Immature natural killer cell (primary cell): ENCODE data around the gene GPRC5C. TPM values are rescaled to one million over a fixed set of nuclear protein-coding genes. Genes with fewer than 3 reads are reported as not detected.

Experiments
- DNase-seq, 3 donors: peaks; one replicate each; pipeline ENCODE4 v3.0.0; 2022; ENCODE audit warnings: mixed read lengths in 1 of 3
- H3K27ac Mint-ChIP-seq, 6 donors: one replicate each; pipeline ENCODE4 v1.8.0; 2020; ENCODE audit warnings: mixed read lengths in 6 of 6, mild to moderate bottlenecking in 5 of 6, inconsistent platforms in 4 of 6, moderate library complexity in 3 of 6
- H3K27me3 Mint-ChIP-seq, 3 donors: one replicate each; pipeline ENCODE4 v1.8.0; 2020 to 2021; ENCODE audit warnings: low read depth in 3 of 3, mild to moderate bottlenecking in 3 of 3, mixed read lengths in 3 of 3, moderate library complexity in 3 of 3, inconsistent platforms in 1 of 3
- H3K36me3 Mint-ChIP-seq, 3 donors: one replicate each; pipeline ENCODE4 v1.8.0; 2020; ENCODE audit warnings: mixed read lengths in 3 of 3, inconsistent platforms in 2 of 3, mild to moderate bottlenecking in 2 of 3
- H3K4me1 Mint-ChIP-seq, 2 donors: one replicate each; pipeline ENCODE4 v1.8.0; 2020; ENCODE audit warnings: inconsistent platforms in 2 of 2, mild to moderate bottlenecking in 2 of 2, mixed read lengths in 2 of 2, moderate library complexity in 1 of 2
- H3K4me3 Mint-ChIP-seq, 5 donors: one replicate each; pipeline ENCODE4 v1.8.0; 2020; ENCODE audit warnings: mild to moderate bottlenecking in 5 of 5, mixed read lengths in 5 of 5, inconsistent platforms in 3 of 5, moderate library complexity in 3 of 5
- H3K9me3 Mint-ChIP-seq, 6 donors: one replicate each; pipeline ENCODE4 v1.8.0; 2020; ENCODE audit warnings: mild to moderate bottlenecking in 6 of 6, mixed read lengths in 6 of 6, inconsistent platforms in 4 of 6, moderate library complexity in 3 of 6
- polyA plus RNA-seq, 3 donors: library from polyadenylated mRNA; unstranded; fragments of 300-500 nt; fragmentation: Illumina TruSeq; gene quantifications; one replicate each; pipeline ENCODE4 v1.2.3, GENCODE V29; 2021

GPRC5C gene
- polyA plus RNA-seq, 3 donors from 2014 or later, result 0.89 to 3.2 TPM; not detected in 1

DNA sequence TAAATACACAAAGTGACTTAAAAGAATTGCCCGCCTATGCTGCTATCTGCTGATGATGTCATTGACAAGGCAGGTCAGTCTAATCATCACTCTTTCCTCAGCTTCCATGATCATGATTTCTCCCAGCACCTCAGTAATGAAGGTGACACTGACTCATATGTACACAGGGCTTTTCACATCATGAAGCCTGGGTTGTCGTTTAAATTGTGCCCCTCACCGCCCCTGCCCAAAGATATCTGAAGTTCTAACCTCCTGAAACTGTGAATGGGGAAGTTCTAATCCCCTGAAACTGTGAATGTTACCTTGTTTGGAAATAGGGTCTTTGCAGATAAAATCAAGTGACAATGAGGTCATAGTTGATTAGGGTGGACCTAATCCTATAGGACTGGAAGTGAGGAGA is 17.4 kb upstream of the GPRC5C start:
- Mint-ChIP-seq H3K27ac (no peak overlapping the region), H3K27me3 (peaks cover 0 to 14% (median 4%) of the 10 kb centered on the region in 3 donors)
- DNase-seq, result no peak

DNA sequence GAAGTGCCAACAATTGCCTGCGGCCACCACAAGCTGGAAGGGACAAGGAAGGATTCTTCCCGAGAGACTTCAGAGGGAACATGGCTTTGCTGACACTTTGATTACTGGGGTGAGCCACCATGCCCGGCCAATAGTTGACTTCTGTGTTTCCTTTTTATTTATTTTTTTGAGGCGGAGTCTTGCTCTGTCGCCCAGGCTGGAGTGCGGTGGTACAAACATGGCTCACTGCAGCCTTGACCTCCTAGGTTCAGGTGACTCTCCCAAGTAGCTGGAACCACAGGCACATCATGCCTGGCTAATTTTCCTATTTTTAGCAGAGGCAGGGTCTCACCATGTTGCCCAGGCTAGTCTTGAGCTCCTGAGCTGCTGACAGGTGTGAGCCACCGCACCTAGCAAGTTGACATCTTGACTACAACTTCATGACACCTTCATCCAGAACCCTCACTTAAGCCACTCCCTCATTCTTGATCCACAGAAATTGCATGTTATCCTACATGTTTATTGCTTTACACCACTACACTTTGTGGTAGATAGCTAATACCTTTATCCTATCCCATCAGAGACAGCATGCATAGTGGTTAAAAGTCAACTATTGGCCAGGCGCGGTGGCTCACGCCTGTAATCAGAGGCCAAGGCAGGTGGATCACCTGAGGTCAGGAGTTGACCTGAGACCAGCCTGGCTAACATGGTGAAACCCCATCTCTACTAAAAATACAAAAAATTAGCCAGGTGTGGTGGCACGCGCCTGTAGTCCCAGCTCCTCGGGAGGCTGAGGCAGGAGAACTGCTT is 16.1 kb upstream of the GPRC5C start:
- Mint-ChIP-seq H3K9me3 (no peaks in the 10 kb centered on the region), H3K4me1 (peaks cover 0 to under 1% of the 10 kb centered on the region in 2 donors), H3K27ac (no peak overlapping the region), H3K4me3 (no peak overlapping the region), H3K27me3 (peaks cover 2 to 11% (median 3%) of the 10 kb centered on the region in 3 donors), H3K36me3 (no peaks in the 10 kb centered on the region)
- DNase-seq, result no peak

More for the DNA sequence above, 17.4 kb upstream of the GPRC5C start:
- no peaks in the 10 kb centered on the region for H3K36me3 Mint-ChIP-seq
- H3K4me1 Mint-ChIP-seq, result peaks cover 5 to 8% of the 10 kb centered on the region in 2 donors
- H3K4me3 Mint-ChIP-seq, result no peak overlapping the region
- H3K9me3 Mint-ChIP-seq, result no peaks in the 10 kb centered on the region

DNA sequence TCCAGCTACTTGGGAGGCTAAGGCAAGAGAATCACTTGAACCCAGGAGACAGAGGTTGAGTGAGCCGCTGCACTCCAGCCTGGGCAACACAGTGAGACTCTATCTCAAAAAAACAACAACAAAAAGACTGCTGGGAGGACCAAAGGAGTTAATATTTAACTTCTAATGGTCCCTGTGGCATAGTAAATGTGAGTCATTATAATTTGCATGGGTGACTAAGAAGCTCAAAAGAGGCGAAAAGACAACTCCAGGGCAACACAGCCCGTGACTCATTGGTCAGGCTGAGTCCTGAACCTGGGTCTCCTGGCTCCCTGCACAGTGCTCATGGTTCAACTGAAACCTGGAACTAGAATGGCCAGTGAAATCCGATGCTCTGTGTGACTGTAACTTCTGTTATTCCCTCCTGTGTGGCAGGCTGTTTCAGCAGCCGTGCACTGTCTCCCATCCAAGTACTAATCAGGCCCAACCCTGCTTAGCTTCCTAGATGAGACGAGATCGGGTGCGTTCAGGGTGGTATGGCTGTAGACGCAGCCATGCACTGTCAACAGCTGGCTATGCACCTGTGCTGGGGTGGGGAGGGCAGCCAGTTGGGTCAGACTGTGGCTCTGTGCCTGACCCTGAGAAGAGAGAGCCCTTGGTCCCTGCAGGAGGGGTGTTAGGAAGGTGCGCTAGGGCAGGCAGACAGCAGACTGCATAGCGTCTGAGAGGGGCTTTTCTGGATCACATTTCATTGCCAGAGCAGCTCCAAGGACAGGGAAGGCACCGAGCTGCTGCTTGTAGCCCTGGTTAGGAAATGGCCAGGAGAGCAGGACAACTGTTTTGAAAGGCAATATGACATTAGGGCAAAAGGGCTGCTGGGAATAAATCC is 14.5 kb upstream of the GPRC5C start:
- Mint-ChIP-seq H3K27me3 (peaks cover 2 to 9% (median 3%) of the 10 kb centered on the region in 3 donors), H3K27ac (no peak overlapping the region), H3K36me3 (no peaks in the 10 kb centered on the region), H3K4me1 (no peaks in the 10 kb centered on the region), H3K4me3 (no peak overlapping the region), H3K9me3 (peaks cover 0 to 2% (median 0%) of the 10 kb centered on the region in 6 donors)
- no peak for DNase-seq

DNA sequence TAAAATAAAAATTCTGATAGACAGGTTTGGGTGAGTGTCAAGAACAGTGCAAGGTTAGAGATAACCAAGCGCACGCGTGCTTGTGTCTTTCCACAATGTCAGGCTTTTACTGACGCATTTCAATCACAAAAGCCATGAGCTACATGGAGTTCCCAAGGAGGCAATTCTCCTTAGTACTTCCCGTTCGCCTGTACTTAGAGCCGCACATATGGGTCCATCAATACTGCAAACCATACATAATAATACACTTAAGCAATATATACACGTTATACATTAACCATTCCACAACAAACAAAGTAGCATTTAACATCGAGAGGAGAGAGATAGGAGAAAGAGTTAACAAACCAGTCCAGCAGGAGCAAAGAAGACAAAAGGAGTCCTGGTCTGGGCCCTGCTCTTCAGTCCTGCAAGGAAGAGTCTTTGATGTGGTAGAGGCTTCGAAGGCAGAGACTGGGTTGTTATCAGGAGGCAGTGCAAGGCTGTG is 11.9 kb upstream of the GPRC5C start:
- no peaks in the 10 kb centered on the region for H3K4me1 Mint-ChIP-seq
- no peak for DNase-seq
- H3K9me3 Mint-ChIP-seq, result peaks cover 0 to 2% (median 0%) of the 10 kb centered on the region in 6 donors
- H3K27ac Mint-ChIP-seq, result no peak overlapping the region
- no peak overlapping the region for H3K4me3 Mint-ChIP-seq
- H3K27me3 Mint-ChIP-seq, result peaks cover 2 to 11% (median 3%) of the 10 kb centered on the region in 3 donors
- no peaks in the 10 kb centered on the region for H3K36me3 Mint-ChIP-seq

DNA sequence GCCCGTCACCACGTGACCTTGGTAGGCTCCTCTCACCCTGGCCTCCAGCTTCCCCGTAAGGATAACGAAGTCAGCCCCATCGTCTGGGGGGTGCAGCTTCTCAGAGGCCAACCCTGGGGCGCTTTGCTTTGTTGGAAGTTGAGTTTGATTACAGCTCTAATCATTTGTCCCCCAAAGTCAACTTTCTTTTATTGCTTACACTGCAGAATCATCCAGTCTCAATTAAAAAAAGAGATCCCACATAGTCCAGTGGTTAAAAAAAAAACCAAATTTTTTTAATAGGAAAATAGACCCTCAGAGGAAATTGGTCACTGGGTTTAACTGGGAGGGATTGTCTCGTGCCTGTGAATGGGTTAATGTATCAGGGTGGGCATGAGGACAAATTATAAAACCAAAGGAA is 7.8 kb upstream of the GPRC5C start:
- no peaks in the 10 kb centered on the region for H3K36me3 Mint-ChIP-seq
- H3K4me1 Mint-ChIP-seq, result no peaks in the 10 kb centered on the region
- H3K9me3 Mint-ChIP-seq, result peaks cover 0 to 2% (median 0%) of the 10 kb centered on the region in 6 donors
- no peak overlapping the region for H3K27ac Mint-ChIP-seq
- H3K27me3 Mint-ChIP-seq, result peaks cover 2 to 11% (median 4%) of the 10 kb centered on the region in 3 donors
- H3K4me3 Mint-ChIP-seq, result no peak overlapping the region
- DNase-seq, result no peak

DNA sequence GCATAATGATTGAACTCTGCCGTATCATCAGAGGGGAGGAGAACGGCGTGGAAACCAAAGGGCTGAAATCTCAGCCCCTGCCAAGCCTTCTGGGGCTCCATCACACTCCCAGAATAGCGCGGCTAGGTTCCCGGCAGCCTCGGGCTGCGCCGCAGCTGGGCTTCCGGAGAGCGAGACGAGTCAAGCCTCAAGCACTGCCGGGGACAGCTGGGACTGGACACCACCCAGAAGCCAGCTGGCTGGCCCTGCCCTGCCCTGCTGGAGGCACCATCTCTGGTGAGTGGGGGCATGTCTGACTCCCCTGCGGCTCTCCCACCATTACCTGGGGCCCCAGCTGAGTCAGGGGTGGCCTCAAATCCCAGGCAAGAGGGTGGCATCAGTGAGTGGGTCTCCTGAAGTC is 7.2 kb upstream of the GPRC5C start:
- H3K4me3 Mint-ChIP-seq, result no peak overlapping the region
- peaks cover 2 to 15% (median 7%) of the 10 kb centered on the region in 3 donors for H3K27me3 Mint-ChIP-seq
- peaks cover 0 to 2% (median 0%) of the 10 kb centered on the region in 6 donors for H3K9me3 Mint-ChIP-seq
- DNase-seq, result no peak
- no peaks in the 10 kb centered on the region for H3K36me3 Mint-ChIP-seq
- H3K27ac Mint-ChIP-seq, result no peak overlapping the region
- H3K4me1 Mint-ChIP-seq, result no peaks in the 10 kb centered on the region

DNA sequence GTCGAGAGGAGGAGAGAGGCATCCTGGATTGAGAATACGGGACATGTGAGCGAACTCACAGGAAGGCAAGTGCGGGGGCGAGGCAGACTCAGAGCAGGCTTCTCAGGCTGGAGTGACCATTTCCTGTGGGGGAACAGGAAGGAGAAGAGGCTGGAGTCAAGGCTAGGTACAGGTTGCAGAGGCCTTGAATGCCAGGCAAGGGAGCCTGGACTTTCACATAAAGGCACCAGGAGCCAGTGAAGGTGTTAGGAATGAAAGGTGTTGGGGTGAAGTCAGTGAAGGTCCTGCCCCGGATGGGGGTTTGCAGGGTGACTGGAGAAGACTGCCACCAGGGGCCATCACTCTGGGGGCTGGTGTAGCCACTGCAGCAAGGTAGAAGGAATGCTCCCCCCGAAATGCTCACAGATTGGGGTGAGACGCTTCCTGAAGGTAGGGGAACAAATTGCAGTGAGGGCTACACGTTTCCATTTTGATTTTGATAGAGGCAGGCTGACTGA is 5.3 kb upstream of the GPRC5C start:
- Mint-ChIP-seq H3K4me1 (peaks cover 10 to 12% of the 10 kb centered on the region in 2 donors), H3K36me3 (no peaks in the 10 kb centered on the region), H3K4me3 (no peak overlapping the region), H3K27me3 (peaks cover 6 to 20% (median 13%) of the 10 kb centered on the region in 3 donors), H3K9me3 (peaks cover 0 to 2% (median 0%) of the 10 kb centered on the region in 6 donors), H3K27ac (no peak overlapping the region)
- no peak for DNase-seq

DNA sequence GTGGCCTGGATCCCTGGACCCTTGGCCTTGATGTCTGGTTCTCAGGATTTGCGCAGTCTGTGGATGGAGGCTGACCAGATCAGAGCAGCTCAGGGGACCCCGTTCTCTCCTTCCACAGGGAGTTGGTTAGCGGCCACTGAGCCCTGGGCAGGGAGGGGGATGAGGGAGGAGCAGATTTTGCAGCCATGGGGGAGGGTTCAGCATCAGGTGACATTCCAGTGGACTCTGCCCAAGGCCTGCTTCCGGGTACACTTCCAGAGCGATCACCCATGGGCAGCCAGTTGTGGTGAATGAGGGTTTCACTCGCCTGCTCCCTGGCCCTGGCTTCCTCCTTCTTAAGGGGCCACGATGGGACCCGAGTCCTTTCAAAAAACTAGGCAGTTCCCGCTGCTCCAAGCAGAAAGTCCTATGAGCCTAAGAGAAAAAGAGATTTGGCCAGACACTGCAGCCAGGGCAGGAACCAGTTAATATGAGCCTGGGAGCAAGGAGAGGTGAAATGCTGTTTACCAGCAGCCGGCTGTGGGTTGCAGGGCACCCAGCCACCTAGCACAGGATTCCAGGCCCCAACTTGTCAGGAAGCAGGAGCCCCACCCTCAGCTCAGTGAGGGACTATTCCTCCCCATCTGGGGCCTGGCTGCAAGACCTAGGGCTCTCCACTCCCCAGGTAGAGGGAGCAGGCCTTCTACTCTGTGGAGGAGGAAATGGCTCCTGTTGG is 4.7 kb upstream of the GPRC5C start:
- no peaks in the 10 kb centered on the region for H3K36me3 Mint-ChIP-seq

DNA sequence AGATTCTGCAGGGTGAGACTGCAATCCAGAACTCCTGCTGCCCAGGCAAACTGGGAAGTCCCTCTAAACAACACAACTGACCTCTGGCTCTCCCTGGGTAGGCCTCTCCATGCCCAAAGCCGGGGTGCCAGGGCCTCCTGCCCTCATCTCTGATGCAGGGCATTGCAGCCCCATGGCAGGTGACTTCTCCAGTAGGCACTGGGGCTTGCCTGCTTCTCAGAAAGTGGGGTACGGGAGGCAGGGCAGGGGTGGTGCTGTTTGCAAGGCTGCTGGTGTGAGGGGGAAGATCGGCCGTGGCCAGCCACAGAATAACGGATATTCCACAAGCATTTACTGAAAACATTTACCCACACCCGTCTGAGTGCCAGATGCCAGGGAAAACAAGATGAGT is 4.1 kb upstream of the GPRC5C start:
- Mint-ChIP-seq H3K36me3 (no peaks in the 10 kb centered on the region), H3K27me3 (peaks cover 6 to 20% (median 18%) of the 10 kb centered on the region in 3 donors), H3K4me3 (no peak overlapping the region), H3K27ac (no peak overlapping the region), H3K9me3 (peaks cover 0 to 2% (median 0%) of the 10 kb centered on the region in 6 donors), H3K4me1 (peaks cover 14 to 16% of the 10 kb centered on the region in 2 donors)
- no peak for DNase-seq

More for the DNA sequence above, 4.7 kb upstream of the GPRC5C start:
- H3K27ac Mint-ChIP-seq, result no peak overlapping the region
- peaks cover 6 to 20% (median 18%) of the 10 kb centered on the region in 3 donors for H3K27me3 Mint-ChIP-seq
- no peak for DNase-seq
- H3K4me1 Mint-ChIP-seq, result peaks cover 14 to 16% of the 10 kb centered on the region in 2 donors
- peaks cover 0 to 2% (median 0%) of the 10 kb centered on the region in 6 donors for H3K9me3 Mint-ChIP-seq
- no peak overlapping the region for H3K4me3 Mint-ChIP-seq

DNA sequence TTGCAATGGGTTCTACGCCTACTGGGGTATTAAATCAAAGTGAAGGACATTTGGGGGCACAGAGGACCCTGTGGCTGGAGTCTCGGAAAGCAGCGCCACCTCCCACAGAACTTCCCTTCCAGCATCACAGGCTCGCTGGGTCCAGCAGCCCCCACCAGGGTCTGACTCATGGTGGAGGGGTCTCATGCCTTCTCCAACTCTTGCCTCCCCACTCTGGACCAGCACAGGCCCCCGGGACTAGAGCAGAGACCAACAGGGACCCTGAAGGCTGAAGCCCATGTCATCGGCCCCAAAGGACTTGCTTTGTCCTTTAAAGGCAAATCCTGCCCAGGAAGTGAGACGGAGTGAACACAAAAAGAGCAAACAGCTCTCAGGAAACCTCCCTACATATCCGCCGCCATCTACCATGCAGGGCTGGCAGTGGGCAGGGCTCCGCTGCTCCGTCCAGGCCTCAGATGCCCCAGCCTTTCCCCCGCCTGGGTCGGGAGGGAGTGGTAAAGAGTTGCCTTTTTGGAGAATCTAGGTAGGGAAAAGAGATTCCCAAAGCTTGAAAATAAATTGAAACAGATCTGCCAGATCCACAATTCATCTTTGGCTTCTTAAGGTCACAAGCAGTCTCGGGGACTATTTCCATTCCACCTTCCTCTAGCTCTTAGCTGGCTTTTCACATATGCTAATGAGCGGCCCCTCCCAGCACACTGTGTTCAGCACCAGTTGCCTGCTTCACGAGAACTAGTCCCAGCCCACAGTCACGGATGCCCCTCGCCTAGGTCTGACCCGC is 2.1 kb upstream of the GPRC5C start:
- H3K27ac Mint-ChIP-seq, result no peak overlapping the region
- H3K4me3 Mint-ChIP-seq, result peak overlapping the region in 4 of 5 donors; percentile 45 to 67 (median 57)
- peaks cover 14 to 16% of the 10 kb centered on the region in 2 donors for H3K4me1 Mint-ChIP-seq
- H3K36me3 Mint-ChIP-seq, result no peaks in the 10 kb centered on the region
- DNase-seq, result no peak
- H3K27me3 Mint-ChIP-seq, result peaks cover 13 to 22% (median 19%) of the 10 kb centered on the region in 3 donors
- H3K9me3 Mint-ChIP-seq, result peaks cover 0 to 2% (median 0%) of the 10 kb centered on the region in 6 donors

DNA sequence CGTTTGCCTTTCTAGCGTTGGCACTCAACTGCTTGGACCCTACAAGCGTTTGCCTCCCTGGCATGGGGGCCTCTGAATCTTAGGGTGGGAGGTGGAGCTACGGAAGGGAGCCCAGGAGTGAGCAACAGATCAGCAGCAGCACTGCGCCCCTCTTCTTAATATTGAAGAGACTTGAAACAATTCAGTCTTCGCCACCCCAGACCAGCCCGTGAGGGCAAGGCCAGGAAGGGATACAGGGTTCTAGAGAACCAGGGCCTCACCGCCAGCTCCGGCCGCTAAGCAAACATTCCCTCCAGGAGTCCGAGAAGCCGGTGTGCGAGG is 1.5 kb upstream of the GPRC5C start:
- Mint-ChIP-seq H3K4me1 (peaks cover 14 to 16% of the 10 kb centered on the region in 2 donors), H3K36me3 (no peaks in the 10 kb centered on the region), H3K9me3 (peaks cover 0 to 2% (median 0%) of the 10 kb centered on the region in 6 donors), H3K27ac (no peak overlapping the region), H3K4me3 (peak overlapping the region; percentile 45 to 67 (median 58)), H3K27me3 (peaks cover 15 to 23% (median 19%) of the 10 kb centered on the region in 3 donors)
- no peak for DNase-seq

DNA sequence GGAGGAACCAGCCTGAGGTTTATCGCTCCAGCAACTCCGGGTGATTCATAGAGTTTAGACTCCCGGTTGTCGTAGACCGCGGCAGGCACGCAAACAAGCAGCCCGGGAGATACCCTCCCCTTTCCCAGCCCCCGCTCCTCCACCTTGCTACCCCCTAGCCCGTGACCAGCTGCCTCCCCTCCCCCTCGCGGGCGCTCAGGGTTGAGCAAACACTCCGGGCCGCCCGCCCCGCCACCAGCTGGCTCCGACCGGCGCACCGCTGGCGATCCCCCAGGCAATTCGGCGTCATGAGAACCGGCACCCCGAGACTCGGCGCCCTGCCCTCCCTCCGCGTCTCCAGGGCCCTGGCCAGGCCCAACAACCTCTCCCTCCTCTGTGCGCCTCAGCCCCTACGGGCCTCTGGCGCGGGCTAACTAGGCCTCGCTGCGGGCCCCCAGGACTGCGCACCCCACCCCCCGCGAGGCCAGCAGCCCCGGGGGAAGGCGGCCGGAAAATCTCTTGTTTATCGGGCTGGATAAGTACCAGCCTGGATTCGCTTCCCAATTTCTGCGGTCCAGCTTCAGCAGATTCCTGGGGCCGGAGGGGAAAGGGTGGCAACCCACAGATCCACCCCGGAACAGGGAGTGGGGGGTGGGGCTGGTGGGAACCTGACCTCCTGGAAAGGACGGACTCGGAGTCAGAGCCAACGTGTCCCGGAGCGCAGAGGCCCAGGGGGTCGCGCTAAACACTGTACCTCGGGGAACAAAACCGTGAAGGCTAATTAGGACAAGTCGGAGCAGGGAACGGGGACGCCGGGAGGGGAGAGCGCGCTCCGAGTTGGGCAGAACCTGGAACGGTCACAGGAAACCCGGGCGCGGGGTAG is 951 bp upstream of the GPRC5C start:
- no peak overlapping the region for H3K27ac Mint-ChIP-seq
- peaks cover 14 to 16% of the 10 kb centered on the region in 2 donors for H3K4me1 Mint-ChIP-seq
- H3K27me3 Mint-ChIP-seq, result peaks cover 15 to 25% (median 19%) of the 10 kb centered on the region in 3 donors
- no peaks in the 10 kb centered on the region for H3K36me3 Mint-ChIP-seq
- peak overlapping the region; percentile 67 to 79 (median 71) for H3K4me3 Mint-ChIP-seq
- peaks cover 0 to 2% (median 0%) of the 10 kb centered on the region in 6 donors for H3K9me3 Mint-ChIP-seq
- no peak for DNase-seq
